Mesodermal cell (in vitro differentiated cells): Measurements from ENCODE around the gene OXCT1. TPM values are rescaled to one million over a fixed set of nuclear protein-coding genes. Genes with fewer than 3 reads are reported as not detected.

Experiments
- H3K27ac ChIP-seq: 2 replicates; pipeline ENCODE4 v1.7.0; 2013; ENCODE audit warnings: mild to moderate bottlenecking, low read depth, low read length, moderate library complexity; ENCODE audit not compliant: severe bottlenecking
- H3K36me3 ChIP-seq: 2 replicates; pipeline ENCODE4 v1.7.1; 2013; ENCODE audit warnings: mild to moderate bottlenecking, low read length, moderate library complexity; ENCODE audit not compliant: control insufficient read depth, insufficient read depth
- H3K4me1 ChIP-seq: one replicate; pipeline ENCODE4 v1.7.1; 2013; ENCODE audit warnings: mild to moderate bottlenecking, low read length; ENCODE audit not compliant: insufficient read depth, control insufficient read depth, poor library complexity, severe bottlenecking
- H3K4me3 ChIP-seq: 2 replicates; pipeline ENCODE4 v1.7.0; 2013; ENCODE audit warnings: low read length, control low read depth, mild to moderate bottlenecking; ENCODE audit not compliant: insufficient read depth, poor library complexity, severe bottlenecking; ENCODE audit errors: extremely low read depth
- H3K9me3 ChIP-seq: 2 replicates; pipeline ENCODE4 v1.7.1; 2013; ENCODE audit warnings: mild to moderate bottlenecking, low read length, moderate library complexity; ENCODE audit not compliant: control insufficient read depth
- WGBS, 2 experiments: methylation state at CpG; one replicate each; pipeline ENCODE4 v1.1.5; 2013; ENCODE audit warnings: missing lambda C conversion rate in 2 of 2; ENCODE audit not compliant: insufficient coverage in 2 of 2; 5-methylcytosine and 5-hydroxymethylcytosine counted together
- polyA plus RNA-seq, 2 experiments: library from polyadenylated mRNA; stranded (reverse); fragments of 50-300 nt; gene quantifications; one replicate each; pipeline ENCODE4 v1.2.3, GENCODE V29; 2013

OXCT1 gene
- 16.3 TPM for polyA plus RNA-seq (2013, experiment 1 of 2)
- polyA plus RNA-seq (2013, experiment 2 of 2) = 18.4 TPM

DNA sequence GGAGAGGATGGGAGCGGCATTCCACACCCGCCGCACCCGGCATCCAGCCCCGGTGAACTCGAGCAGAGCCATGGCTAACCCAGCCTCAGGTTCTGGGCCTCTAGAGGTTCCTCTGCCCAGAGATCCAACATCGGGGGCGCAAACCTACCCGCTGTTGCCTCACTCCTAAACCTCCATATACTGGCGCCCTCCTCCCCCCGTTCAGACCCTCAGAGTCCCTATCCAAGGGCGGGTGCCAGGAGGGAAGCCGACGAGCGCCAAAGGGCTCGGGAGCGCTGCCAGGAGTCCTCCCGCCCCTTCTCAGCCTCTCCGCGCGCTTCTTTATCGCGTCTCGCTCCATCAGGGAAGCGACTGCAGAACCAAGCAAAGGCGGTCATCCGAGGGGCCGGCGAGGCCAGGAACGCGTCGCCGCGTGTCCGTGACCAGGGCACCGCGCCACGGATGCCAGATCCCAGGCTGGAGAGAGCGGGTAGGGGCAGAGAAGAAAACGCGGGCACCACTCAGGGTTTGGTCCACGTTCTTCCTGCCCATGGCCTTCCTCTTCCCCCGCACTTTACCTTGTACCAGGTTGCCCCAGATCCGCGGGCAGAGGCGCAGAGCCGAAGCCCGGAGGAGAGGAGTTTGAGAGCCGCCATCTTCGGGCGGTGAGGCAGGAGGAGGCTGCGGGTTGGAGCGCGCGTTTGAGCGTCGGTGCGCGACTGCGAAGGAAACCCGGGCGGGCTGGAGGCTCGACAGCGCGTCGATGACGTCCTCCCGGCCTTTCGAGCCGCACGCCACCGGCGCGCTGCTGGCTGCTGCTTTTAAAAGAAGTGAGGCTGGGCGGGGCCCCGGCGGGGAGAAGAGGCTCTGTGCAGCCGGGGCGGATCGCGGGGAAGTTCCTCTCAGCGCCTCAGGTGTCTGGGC, at the start of gene OXCT1:
Gene OXCT1 (minus strand): TSS at position 702 of the 903 bp plus-strand sequence. CDS start 67 bp downstream, at position 635.
- peak within 1 kb of the TSS; percentile 66 for H3K4me3 ChIP-seq
- no peaks in the 10 kb centered on the region for H3K9me3 ChIP-seq
- no peaks in the 10 kb centered on the region for H3K4me1 ChIP-seq
- H3K36me3 ChIP-seq = no peaks in the 10 kb centered on the region
- WGBS, 2 experiments = 0 to 1% methylated on average over 47 to 72 of the region's 82 CpGs
- H3K27ac ChIP-seq = peak within 1 kb of the TSS; percentile 55

DNA sequence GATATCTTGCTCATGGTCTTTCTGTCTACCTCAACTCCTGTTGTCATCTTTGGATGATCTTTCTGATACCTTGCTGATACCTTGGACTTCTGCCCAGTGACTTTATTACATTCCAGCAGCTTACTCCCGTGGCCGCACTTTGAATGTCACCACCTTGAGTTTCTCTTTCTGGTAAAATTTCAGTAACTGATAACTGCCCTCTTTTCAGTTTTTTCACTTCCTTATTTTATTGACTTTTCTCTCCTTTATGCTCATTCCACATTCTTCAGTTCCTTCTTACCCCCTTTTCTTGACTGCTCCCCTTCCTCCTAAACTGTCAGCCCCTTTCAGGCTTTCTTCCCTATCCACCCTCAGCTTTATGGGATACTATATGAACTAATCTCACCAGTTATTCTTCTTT, 47.9 kb upstream of the OXCT1 start:
- no peaks in the 10 kb centered on the region for H3K9me3 ChIP-seq
- H3K36me3 ChIP-seq = peaks cover 47% of the 10 kb centered on the region
- H3K27ac ChIP-seq = no peak overlapping the region
- WGBS, 2 experiments = 96 to 100% methylated on average over 2 of the region's 2 CpGs
- no peaks in the 10 kb centered on the region for H3K4me1 ChIP-seq
- H3K4me3 ChIP-seq = no peak overlapping the region

DNA sequence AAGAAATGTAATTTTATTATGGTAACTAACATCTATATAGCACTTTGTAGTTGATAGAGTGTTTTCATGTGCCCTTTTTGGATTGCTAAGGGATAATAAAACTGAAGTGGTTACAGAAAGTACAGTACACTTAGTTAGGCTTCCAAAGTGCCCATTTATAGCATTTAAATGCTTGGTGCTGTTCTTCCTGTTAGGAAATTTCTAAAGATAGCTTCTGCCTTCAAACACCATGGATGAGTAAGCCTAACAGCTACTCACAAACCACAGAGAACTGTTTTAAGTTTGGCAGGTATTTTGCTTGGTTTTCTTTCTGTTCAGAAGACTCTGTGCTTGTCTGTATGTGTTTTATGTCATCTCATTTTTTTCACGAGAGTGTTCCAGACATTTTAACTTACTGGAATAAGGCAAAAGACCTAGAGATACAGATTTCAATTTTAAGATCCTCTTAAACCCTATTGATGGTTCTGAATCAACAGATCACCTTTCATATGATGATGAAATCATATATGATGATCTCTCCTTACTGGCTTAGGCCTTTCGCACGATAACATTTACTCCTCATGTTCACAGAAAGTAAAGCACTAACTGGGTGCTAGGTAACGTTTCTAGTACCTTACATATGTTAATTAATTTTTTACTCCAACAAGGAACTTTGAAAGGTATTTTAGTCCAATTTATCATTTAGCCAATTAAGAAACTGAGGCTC, 38.3 kb upstream of the OXCT1 start:
- H3K9me3 ChIP-seq = no peaks in the 10 kb centered on the region
- no CpG with 5 or more reads among the region's 4 CpGs for WGBS, 2 experiments
- H3K4me1 ChIP-seq = peaks cover 6% of the 10 kb centered on the region
- peaks cover 45% of the 10 kb centered on the region for H3K36me3 ChIP-seq
- peak overlapping the region; percentile 30 for H3K27ac ChIP-seq
- no peak overlapping the region for H3K4me3 ChIP-seq

DNA sequence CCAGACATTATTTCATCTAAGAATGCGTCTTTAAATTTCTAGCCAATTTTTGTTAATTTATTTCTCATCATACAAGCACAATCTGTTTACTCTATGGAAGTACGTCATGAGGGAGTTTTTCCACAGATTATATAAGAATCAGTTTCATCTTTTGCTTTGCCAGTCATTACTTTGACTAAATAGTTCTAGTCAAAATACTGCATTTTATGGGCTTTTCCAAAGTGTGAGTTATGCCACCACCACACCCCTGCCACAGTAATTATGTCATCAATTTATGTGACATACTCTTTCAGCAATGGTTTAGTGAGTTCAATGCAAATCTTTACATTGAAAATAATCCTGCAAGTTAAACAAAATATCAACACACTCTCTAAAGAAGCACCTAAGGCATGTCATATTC, 35.9 kb upstream of the OXCT1 start:
- WGBS, 2 experiments = no CpG with 5 or more reads among the region's 2 CpGs

DNA sequence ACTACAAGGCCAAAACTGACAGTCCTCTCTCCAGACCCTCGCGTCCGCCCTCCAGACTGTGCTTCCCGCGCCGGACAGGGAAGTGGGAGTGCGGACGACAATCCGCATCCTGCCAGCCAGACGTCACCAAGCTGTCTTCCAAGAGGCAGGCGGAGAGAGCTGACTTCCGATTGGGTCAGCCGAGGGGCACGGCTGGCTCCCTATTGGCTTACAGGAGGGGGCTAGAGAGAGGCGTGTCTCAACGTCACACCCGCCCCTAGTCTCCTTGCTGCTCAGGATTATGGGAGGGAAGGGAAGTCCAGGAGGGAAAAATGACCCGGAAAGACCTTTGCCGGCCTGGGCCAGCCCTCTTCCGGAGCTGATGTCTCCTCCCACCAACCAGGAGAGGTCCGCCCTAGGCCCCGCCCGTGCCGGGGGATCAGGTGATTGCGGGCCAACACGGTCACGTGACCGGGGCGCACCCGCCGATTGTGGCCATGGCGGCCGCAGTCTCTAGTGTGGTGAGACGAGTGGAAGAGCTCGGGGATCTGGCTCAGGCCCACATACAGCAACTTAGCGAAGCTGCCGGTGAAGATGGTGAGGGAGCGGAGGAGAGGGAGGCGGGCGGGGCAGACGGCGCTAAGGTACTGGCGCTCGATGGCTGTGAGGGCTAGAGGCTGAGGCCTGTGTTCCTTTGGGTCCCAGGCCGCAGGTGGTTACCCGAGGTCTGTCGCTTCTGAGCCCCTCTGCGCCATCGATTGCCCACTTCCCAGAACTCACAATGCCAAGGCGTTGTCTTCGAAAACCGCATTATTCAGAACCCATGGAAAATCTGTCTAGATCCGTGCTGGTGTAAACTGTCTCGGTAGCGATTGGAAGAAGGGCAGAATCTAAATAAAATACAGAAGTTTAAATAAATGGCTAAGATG, 33.9 kb upstream of the OXCT1 start, which contains the start of gene RIMOC1:
Gene RIMOC1 (plus strand): TSS at position 453 of the 908 bp plus-strand sequence. CDS start 24 bp downstream, at position 477.
- H3K4me3 ChIP-seq = peak within 1 kb of the TSS; percentile 84
- 0% methylated on average over 27 to 41 of the region's 55 CpGs for WGBS, 2 experiments
- H3K27ac ChIP-seq = peak within 1 kb of the TSS; percentile 89
- peaks cover 22% of the 10 kb centered on the region for H3K36me3 ChIP-seq
- H3K9me3 ChIP-seq = no peaks in the 10 kb centered on the region
- peaks cover 6% of the 10 kb centered on the region for H3K4me1 ChIP-seq

More for the DNA sequence above, 35.9 kb upstream of the OXCT1 start:
- H3K27ac ChIP-seq = no peak overlapping the region
- peaks cover 6% of the 10 kb centered on the region for H3K4me1 ChIP-seq
- no peak overlapping the region for H3K4me3 ChIP-seq
- H3K36me3 ChIP-seq = peaks cover 33% of the 10 kb centered on the region
- H3K9me3 ChIP-seq = no peaks in the 10 kb centered on the region

DNA sequence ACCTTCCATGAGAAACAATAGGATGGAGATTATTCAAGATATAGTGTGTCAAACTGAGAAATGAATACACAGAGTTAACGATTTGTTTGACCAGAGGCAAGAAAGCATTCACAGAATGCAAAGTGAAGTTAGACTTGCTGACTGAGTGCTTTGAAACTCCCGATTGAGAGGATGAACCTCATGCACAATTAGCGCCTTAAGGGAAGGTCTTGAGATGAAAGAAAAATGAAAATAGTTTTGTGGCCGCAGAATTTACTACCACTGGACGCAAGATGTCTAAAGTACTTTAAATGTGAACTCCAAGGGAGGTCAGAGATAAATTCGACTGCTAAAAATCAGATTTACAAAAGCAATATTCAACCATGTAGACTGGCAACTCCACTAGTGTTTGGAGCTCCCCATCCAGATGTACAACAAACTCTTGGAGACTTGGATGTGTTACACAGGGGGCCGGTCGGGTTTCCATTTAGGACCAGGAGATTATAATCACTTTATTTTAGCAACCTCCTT, 33.2 kb upstream of the OXCT1 start:
- peaks cover 6% of the 10 kb centered on the region for H3K4me1 ChIP-seq
- H3K4me3 ChIP-seq = peak overlapping the region; percentile 84
- peaks cover 15% of the 10 kb centered on the region for H3K36me3 ChIP-seq
- H3K9me3 ChIP-seq = no peaks in the 10 kb centered on the region
- 45 to 81% methylated on average over 5 of the region's 8 CpGs for WGBS, 2 experiments
- peak overlapping the region; percentile 64 for H3K27ac ChIP-seq

DNA sequence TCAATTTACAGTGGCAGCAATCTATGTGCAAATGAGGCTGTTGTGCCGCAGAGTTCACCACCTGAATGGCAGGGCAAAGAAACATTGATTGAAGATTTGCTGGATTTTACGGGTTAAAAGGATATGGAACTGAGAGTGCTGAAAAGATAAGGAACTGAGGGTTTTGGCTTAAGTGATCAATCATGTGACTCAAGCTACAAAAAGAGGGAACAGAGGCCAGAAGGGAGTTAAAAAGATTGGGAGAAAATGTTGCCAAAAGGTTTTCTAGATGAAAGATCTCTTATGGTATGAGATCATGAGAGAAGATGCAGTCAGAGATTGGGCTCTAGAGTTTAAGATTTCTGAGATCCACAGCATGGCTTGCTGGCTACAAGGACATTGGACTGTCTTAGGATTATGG, 26.0 kb upstream of the OXCT1 start:
- no peak overlapping the region for H3K27ac ChIP-seq
- no peak overlapping the region for H3K4me3 ChIP-seq
- H3K9me3 ChIP-seq = no peaks in the 10 kb centered on the region
- 70 to 79% methylated on average over 2 of the region's 2 CpGs for WGBS, 2 experiments
- no peaks in the 10 kb centered on the region for H3K4me1 ChIP-seq
- H3K36me3 ChIP-seq = no peaks in the 10 kb centered on the region

DNA sequence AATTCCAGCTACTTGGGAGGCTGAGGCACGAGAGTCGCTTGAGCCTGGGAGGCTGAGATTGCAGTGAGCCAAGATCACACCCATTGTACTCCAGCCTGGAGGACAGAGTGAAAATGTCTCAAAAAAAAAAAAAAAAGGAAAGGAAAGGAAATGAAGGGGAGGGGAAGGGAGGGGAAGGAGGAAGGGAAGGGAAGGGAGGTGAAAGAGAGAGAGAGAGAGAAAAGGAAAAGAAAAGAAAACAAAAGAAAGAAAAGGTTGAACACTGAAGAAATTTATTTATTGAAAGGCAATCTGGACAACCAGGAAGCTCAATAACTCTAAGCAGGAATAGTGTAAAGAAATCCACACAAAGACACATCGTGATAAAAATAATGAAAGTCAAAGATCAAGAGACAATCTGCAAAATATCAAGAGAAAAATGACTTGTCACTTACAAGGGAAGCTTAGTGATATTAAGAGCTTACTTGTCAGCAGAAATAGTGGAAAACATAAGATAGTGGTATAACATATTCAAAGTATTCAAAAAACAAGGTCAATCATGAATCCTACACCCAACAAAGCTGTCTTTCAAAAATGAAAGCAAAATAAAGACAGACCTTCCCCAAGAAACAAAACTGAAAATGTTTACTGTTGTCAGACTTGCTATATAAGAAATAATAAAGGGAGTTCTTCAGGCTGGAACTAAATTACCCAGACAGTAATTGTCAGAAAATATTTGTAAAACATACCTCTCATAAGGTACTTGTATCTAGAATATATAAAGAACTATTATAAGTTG, 23.0 kb upstream of the OXCT1 start:
- no peaks in the 10 kb centered on the region for H3K36me3 ChIP-seq
- no peak overlapping the region for H3K27ac ChIP-seq
- 88% methylated on average over 2 of the region's 3 CpGs; no CpG with 5 or more reads in 1 of the 2 experiments for WGBS, 2 experiments

DNA sequence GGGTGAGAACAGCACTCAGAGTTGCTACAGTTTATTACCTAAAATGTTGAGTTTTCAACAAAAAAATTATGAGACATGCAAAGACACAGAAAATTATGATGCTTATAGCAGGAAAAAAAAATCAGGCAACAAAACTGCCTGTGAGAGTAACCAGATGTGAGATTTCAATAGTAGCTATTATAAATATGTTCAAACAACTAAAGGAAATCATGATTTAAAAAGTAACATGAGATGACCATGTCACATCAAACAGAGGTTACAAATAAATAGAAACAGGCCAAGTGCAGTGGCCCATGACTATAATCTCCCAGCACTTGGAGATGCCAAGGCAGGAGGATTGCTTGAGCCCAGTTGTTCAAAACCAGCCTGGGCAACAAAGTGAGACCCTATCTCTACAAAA, 21.8 kb upstream of the OXCT1 start:
- H3K4me3 ChIP-seq = no peak overlapping the region
- H3K4me1 ChIP-seq = no peaks in the 10 kb centered on the region
- H3K27ac ChIP-seq = no peak overlapping the region
- H3K36me3 ChIP-seq = no peaks in the 10 kb centered on the region
- H3K9me3 ChIP-seq = no peaks in the 10 kb centered on the region

More for the DNA sequence above, 23.0 kb upstream of the OXCT1 start:
- Histone ChIP-seq H3K9me3 (no peaks in the 10 kb centered on the region), H3K4me3 (no peak overlapping the region), H3K4me1 (no peaks in the 10 kb centered on the region)
